Rectal smooth muscle tissue (tissue), 1 donor: ENCODE results near the gene MKNK2.

Experiments used
- H3K27ac ChIP-seq: one replicate; pipeline ENCODE4 v1.7.0; 2013; ENCODE audit warnings: low read depth, low read length, inconsistent platforms
- H3K27me3 ChIP-seq: one replicate; pipeline ENCODE4 v1.7.0; 2013; ENCODE audit warnings: low read length; ENCODE audit not compliant: control insufficient read depth, insufficient read depth
- H3K36me3 ChIP-seq: one replicate; pipeline ENCODE4 v1.7.0; 2013; ENCODE audit warnings: low read length; ENCODE audit not compliant: control insufficient read depth, insufficient read depth
- H3K4me1 ChIP-seq: one replicate; pipeline ENCODE4 v1.7.0; 2013; ENCODE audit warnings: low read length; ENCODE audit not compliant: control insufficient read depth, insufficient read depth
- H3K4me3 ChIP-seq: one replicate; pipeline ENCODE4 v1.7.0; 2013; ENCODE audit warnings: low read length
- H3K9ac ChIP-seq: one replicate; pipeline ENCODE4 v1.7.0; 2013; ENCODE audit warnings: low read length

Gene MKNK2

DNA sequence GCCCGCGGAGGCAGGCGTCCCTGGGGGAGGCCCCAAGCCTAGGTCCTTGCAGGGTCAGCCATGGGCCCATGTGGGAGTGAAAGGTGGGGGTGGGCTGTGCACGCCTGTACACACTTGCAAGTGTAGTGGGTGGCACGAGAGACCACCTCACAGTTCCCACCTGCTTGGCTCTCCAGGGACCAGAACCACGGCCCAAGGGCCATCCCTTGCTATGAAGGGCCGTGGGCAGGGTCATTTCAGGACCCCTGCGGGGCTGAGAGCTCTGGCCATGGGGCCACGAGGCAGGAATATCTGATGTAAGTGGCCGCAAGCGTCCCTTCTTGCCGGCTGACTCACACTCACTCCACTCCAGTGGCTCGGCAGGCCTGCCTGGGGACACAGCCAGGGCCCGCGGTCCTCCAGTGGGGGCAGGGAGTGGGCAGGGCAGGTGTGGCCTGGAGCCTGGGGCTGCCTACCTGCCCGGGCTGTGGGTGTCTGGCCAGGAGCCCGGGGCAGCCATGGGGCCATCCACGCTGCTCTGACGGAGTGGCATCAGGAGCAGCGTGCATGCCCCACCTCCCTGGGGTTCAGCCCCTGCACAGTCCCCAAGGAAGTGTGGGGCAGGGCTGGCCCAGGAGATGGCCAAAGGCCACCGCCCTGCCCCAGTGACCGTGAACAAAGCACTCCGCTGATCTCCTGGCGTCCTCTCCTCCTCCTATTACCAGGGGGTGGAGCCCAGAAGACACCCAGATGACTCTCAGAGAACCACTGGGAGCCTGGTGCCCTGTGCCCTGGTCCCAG is 8.6 kb upstream of the MKNK2 start:
- H3K27me3 ChIP-seq, result no peaks in the 10 kb centered on the region
- H3K36me3 ChIP-seq, result no peaks in the 10 kb centered on the region
- H3K4me3 ChIP-seq, result peak overlapping the region; percentile 63
- H3K9ac ChIP-seq, result peak overlapping the region; percentile 47
- peak overlapping the region; percentile 96 for H3K27ac ChIP-seq
- peaks cover 31% of the 10 kb centered on the region for H3K4me1 ChIP-seq

DNA sequence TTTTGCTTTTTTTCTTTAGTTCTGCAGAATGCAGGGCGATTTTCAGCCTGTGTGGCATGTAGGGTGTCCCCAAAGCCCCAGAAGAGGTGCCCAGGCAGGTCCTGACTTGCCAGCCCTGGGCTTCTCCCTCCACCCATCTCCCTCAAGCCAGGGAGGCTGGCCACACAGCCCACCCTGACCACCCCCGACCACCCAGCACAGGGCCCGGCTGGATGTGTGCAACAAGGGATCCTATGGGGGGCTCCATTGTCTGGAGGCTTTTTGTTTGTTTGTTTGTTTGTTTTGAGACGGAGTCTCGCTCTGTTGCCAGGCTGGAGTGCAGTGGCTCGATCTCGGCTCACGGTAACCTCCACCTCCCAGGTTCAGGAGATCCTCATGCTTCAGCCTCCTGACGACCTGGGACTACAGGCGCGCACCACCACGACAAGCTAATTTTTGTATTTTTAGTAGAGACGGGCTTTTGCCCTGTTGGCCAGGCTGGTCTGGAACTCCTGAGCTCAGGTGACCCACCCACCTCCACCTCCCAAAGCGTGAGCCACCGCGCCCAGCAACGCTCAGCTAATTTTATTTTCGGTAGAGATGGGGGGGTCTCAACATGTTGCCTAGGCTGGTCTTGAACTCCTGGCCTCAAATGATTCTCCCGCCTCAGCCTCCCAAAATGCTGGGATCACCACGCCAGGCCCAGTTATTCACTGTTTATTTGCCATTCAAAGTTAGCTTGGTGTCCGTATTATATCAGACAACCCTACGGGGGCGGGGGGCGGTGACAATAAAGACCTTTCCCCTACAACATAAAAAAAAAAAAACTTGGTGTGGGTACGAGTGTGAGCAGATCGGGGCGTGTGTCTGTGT is 7.8 kb upstream of the MKNK2 start:
- peak overlapping the region; percentile 47 for H3K9ac ChIP-seq
- peak overlapping the region; percentile 96 for H3K27ac ChIP-seq
- no peak overlapping the region for H3K4me3 ChIP-seq
- H3K4me1 ChIP-seq, result peaks cover 27% of the 10 kb centered on the region
- H3K36me3 ChIP-seq, result no peaks in the 10 kb centered on the region
- no peaks in the 10 kb centered on the region for H3K27me3 ChIP-seq

GRCh38 chr19:2057484-2058469 is 6.7 kb upstream of the MKNK2 start:
- Histone ChIP-seq H3K4me3 (no peak overlapping the region), H3K9ac (no peak overlapping the region), H3K27ac (no peak overlapping the region), H3K36me3 (no peaks in the 10 kb centered on the region), H3K27me3 (no peaks in the 10 kb centered on the region), H3K4me1 (peaks cover 27% of the 10 kb centered on the region)

DNA sequence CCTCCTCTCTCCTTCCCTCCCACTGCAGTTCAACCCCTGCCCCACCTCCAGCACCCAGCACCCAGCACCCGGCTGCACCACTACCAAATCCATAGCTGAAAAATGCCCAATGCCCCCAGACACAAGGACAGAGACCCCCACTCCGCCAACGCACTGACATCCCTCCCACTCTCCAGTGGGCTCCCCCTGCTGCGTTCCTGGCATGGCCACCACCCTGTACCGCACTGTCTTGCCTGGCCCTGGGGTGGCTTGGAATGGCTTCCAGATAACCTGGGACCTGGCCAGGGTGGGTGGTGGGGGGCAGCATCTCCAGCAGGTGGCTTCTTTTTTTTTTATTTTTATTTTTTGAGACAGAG is 5.8 kb upstream of the MKNK2 start:
- H3K27ac ChIP-seq, result peak overlapping the region; percentile 70
- peaks cover 23% of the 10 kb centered on the region for H3K4me1 ChIP-seq

DNA sequence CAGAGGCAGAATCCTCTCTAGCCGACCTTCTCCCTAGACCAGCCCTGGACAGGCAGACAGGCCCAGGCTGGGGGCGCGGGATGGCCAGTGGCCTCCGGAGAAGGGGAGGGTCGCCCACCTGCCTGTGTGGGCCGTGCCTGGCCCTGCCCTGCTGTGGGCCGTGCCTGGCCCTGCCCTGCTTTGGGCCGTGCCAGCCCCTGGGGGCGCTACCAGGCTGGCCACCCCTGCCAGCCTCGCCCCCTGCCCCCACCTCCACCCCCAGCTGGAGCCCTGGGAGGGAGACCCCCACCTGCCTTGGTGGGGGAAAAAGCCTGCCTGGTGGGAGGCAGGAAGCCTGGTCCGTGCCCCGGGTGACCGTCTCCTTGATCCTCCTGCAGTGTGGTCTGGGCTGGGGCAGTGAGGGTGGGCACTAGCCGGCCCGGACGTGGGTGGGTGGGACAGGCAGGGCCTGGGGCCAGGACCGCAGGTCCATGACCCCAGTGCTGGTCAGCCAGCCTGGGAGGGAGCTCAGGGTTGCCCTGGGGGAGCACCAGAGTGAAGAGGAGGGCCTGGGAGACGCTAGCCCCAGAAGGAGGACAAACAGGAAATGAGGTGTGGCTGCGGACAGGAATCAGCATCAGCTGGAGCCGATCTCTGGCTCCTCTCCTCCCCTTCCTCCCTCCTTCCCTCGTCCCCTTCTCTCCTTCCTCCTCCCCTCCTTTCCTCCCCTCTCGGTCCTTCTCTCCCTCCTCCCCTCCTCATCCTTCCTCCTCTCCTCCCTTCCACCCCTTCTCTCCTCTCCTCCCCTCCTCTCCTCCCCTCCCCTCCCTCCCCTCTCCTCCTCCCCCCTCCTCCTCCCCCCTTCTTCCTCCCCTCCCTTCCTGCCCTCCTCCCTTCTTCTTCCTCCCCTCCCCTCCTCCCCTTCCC is 5.1 kb upstream of the MKNK2 start:
- H3K4me3 ChIP-seq, result peak overlapping the region; percentile 48
- H3K4me1 ChIP-seq, result peaks cover 28% of the 10 kb centered on the region
- peak overlapping the region; percentile 98 for H3K27ac ChIP-seq
- H3K27me3 ChIP-seq, result no peaks in the 10 kb centered on the region
- H3K9ac ChIP-seq, result peak overlapping the region; percentile 77
- no peaks in the 10 kb centered on the region for H3K36me3 ChIP-seq

More for the DNA sequence above, 5.8 kb upstream of the MKNK2 start:
- H3K4me3 ChIP-seq, result no peak overlapping the region
- no peak overlapping the region for H3K9ac ChIP-seq
- H3K27me3 ChIP-seq, result no peaks in the 10 kb centered on the region
- no peaks in the 10 kb centered on the region for H3K36me3 ChIP-seq

- Histone ChIP-seq H3K4me3 (no peak overlapping the region), H3K4me1 (peaks cover 19% of the 10 kb centered on the region), H3K9ac (no peak overlapping the region), H3K27me3 (no peaks in the 10 kb centered on the region), H3K36me3 (no peaks in the 10 kb centered on the region), H3K27ac (peak overlapping the region; percentile 3)
Observed at GRCh38 chr19:2054763-2055162, 3.7 kb upstream of the MKNK2 start.

DNA sequence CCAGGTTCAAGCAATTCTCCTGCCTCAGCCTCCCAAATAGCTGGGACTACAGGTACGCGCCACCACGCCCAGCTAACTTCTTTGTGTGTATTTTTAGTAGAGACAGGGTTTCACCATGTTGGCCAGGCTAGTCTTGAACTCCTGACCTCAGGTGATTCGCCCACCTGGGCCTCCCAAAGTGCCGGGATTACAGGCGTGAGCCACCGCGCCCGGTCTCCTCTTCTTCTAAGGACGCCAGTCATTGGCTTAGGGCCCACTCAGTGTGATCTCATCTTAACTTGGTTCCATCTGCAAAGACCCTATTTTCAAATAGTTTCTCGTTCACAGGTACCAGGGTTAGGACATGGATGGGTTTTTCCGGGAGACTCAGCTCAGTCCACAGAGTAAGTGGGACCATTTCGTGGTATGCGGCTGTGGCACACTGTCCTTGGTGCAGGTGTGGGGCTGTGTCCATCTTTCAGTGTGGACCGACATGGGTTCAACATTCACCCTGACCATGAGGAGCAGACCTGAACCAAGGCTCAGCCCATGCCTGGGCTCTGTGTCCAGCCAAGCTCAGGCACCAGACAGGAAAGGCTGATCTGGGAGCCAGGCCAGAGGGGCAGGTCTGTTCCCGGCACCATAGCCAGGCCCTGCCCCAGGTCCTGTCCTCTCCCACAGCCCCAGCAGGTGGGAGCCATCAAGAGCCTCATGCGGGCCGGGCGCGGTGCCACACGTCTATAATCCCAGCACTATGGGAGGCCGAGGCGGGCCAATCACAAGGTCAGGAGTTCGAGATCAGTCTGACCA is 2.8 kb upstream of the MKNK2 start:
- H3K9ac ChIP-seq, result no peak overlapping the region
- no peaks in the 10 kb centered on the region for H3K36me3 ChIP-seq
- no peak overlapping the region for H3K27ac ChIP-seq
- H3K4me1 ChIP-seq, result peaks cover 21% of the 10 kb centered on the region
- no peaks in the 10 kb centered on the region for H3K27me3 ChIP-seq
- H3K4me3 ChIP-seq, result no peak overlapping the region

DNA sequence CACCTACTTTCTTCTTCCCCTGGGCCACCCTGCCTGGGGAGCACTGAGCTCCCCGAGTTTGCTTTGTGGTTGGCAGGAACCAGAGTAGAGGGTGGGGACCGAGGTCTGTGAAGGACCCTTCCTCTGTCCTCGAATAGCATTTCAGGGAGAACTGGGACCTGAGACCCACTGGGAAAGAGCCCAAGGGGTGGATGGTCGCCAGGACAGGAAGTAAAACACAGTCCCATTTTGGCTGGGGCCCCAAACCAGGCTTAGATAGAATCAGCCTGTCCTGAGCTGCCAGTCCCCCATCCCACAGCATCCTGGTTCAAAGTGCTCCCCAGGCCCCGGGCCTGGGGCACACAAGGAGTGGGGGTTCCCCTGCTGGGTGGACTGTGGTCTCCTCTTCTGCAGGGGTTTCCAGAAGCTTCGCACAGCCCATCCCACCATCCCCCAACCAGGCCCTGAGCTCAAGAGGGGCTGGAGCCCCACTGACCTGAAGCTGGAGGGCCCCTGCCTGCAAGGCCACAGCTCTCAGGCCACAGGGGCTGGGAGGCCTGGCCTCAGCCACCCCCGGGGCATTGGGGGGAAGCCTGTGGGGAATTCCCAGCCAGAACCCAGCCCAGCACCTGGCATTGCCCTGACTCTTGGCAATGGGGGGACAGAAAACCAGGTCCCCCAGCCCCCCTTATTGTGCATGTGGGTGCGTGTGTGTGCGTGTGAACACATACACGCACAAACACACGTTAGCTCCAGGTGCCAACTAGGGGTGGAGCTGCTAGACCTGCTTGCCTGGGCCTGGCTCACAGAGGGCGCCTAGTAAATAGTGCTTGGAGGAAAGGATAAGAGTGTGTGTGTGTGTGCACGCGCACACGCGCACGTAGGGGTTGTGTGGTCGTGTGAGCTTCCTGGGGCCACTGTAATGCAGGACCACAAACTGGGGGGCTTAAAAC is 995 bp upstream of the MKNK2 start:
- Histone ChIP-seq H3K27me3 (no peaks in the 10 kb centered on the region), H3K27ac (peak overlapping the region; percentile 90), H3K36me3 (peaks cover 4% of the 10 kb centered on the region), H3K9ac (no peak overlapping the region), H3K4me3 (peak overlapping the region; percentile 67), H3K4me1 (peaks cover 31% of the 10 kb centered on the region)

- Histone ChIP-seq H3K4me3 (peak overlapping the region; percentile 98), H3K36me3 (peaks cover 6% of the 10 kb centered on the region), H3K9ac (peak overlapping the region; percentile 96), H3K4me1 (peaks cover 24% of the 10 kb centered on the region), H3K27ac (peak overlapping the region; percentile 95), H3K27me3 (no peaks in the 10 kb centered on the region)
Observed at GRCh38 chr19:2050349-2050990, 574 bp downstream of the MKNK2 start.
